Esophagus squamous epithelium (tissue), 5 donors: ENCODE data around the gene ARID1A. TPM values are rescaled to one million over a fixed set of nuclear protein-coding genes. Genes with fewer than 3 reads are reported as not detected.

Experiments
- DNase-seq: peaks from one replicate; lab custom pipeline; 2025; lab: John Stamatoyannopoulos, UW
- H3K27ac ChIP-seq, 4 donors: fragments of 200-600 bp; sonication (generic); one replicate each; pipeline ENCODE4 v1.5.1; 2016 to 2019; ENCODE audit warnings: mild to moderate bottlenecking in 1 of 4
- H3K27me3 ChIP-seq, 4 donors: fragments of 200-600 bp; sonication (generic); 1 replicate in 3 of 4; 2 replicates in 1 of 4; pipeline versions ENCODE4 v1.5.1 to v1.6.0; 2017 to 2021; ENCODE audit warnings: antibody characterized with exemption in 1 of 4
- H3K36me3 ChIP-seq, 3 donors: fragments of 200-600 bp; sonication (generic); one replicate each; pipeline ENCODE4 v1.5.1; 2016 to 2019
- H3K4me1 ChIP-seq, 3 donors: fragments of 200-600 bp; sonication (generic); one replicate each; pipeline ENCODE4 v1.5.1; 2017 to 2019
- H3K4me3 ChIP-seq, 4 donors: fragments of 200-600 bp; sonication (generic); 1 replicate in 3 of 4; 2 replicates in 1 of 4; pipeline ENCODE4 v1.5.1; 2016 to 2019; ENCODE audit warnings: mild to moderate bottlenecking in 2 of 4, moderate library complexity in 1 of 4
- H3K9me3 ChIP-seq, 3 donors: fragments of 200-600 bp; sonication (generic); one replicate each; pipeline ENCODE4 v1.5.1; 2016 to 2019
- POLR2A ChIP-seq, 4 donors: fragments of 450-650 bp; IDR thresholded peaks; one replicate each; pipeline ENCODE4 v1.6.1; 2017; ENCODE audit warnings: antibody characterized with exemption in 4 of 4, mild to moderate bottlenecking in 4 of 4, moderate library complexity in 3 of 4
- WGBS, 2 donors: methylation state at CpG; one replicate each; pipeline ENCODE4 v1.1.5; 2018; 5-methylcytosine and 5-hydroxymethylcytosine counted together
- intact Hi-C: fragments of 100-400 bp; cut with DNase I; formaldehyde crosslinking; loops from one replicate; pipeline ENCODE4 v1.15.0; 2022
- total RNA-seq, 4 donors: library from RNA; depleted of rRNA; stranded (reverse); fragments of >200 nt; gene quantifications; one replicate each; pipeline ENCODE4 v1.1.0, GENCODE V29; 2016
- TF ChIP-seq, protein P1 (sequence below), 6 experiments: fragments of 450-650 bp in 4 of 6; fragments of 200-600 bp in 2 of 6; sonication (generic) in 2 of 6; IDR thresholded peaks; one replicate each; pipeline ENCODE4 v1.5.1; 2016 to 2019; ENCODE audit warnings: antibody characterized with exemption in 6 of 6, mild to moderate bottlenecking in 4 of 6, moderate library complexity in 4 of 6
- donor health status: DM: yes; HTN: yes; CAD: no.

The ARID1A gene
- total RNA-seq, 4 donors from 2014 or later = 23.9 to 60.2 (median 43.5) TPM

DNA sequence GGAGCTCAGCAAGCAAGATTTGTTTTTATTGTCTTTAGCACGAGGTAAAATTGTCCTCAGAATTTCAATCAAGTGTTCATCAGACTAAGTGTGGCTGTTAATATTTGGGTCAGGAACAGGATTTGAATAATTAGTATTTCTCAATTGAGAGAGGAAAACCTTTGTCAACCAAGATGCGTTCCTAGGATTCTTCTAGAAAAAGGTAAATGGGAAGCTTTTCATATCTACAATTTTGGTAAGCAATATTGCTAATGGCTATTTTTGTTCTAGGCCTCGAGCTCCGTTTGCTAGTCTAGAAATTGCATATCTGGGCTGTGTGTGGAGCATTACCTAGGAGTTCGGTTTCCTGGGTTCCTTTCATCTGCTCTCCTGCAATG lies 87.8 kb downstream of the ARID1A start:
- peaks cover 24 to 60% (median 35%) of the 10 kb centered on the region in 3 donors for H3K4me1 ChIP-seq
- TF ChIP-seq, protein P1, sequence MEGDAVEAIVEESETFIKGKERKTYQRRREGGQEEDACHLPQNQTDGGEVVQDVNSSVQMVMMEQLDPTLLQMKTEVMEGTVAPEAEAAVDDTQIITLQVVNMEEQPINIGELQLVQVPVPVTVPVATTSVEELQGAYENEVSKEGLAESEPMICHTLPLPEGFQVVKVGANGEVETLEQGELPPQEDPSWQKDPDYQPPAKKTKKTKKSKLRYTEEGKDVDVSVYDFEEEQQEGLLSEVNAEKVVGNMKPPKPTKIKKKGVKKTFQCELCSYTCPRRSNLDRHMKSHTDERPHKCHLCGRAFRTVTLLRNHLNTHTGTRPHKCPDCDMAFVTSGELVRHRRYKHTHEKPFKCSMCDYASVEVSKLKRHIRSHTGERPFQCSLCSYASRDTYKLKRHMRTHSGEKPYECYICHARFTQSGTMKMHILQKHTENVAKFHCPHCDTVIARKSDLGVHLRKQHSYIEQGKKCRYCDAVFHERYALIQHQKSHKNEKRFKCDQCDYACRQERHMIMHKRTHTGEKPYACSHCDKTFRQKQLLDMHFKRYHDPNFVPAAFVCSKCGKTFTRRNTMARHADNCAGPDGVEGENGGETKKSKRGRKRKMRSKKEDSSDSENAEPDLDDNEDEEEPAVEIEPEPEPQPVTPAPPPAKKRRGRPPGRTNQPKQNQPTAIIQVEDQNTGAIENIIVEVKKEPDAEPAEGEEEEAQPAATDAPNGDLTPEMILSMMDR (IDR thresholded peaks at IDR 0.05) = no peak
- no peak for TF ChIP-seq POLR2A (IDR thresholded peaks at IDR 0.05)
- intact Hi-C loops = loop anchor here (10.0 kb wide), 1 partner anchor 279 kb away; no protein-coding TSS in a partner anchor

DNA sequence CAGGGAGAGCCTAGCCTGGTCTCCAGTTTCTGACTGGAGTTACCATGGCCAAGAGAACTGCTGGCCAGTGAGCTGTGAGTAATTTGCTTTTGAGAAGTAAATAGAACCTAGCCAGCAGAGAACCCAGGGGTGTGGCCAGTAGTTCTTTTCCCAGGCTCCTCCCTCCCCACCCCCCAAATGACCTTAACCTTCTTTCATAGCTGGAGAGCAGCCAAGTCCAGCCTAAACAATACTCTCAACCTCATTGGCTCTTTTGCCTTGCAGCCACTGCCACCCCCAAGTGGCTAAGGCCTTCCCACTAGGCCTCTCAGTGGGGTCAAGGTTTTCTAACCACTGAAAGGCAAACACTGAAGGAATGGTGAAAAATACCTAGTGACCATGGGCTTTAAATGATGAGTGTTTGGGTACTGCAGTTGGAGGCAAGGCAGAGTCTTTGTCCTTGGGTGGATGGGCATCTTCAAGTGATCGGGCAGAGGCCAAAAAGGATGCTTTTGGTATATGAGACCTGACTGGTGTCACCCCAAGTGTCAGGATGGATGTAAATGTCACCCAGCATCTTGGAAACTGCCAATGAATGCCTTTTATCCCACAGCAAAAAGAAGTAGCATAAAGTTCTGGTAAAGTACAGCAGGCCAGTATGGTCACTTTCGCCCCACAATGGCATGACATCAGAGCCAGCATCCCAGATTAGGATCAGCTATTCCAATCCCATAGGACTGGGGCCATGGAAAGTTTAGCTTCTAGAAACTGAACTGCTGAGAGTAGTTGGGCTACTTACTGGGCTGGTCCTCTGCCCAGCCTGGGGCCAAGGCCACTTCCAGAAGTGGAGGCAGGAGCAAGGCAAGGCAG lies 88.4 kb downstream of the ARID1A start:
- peaks cover 14 to 35% (median 19%) of the 10 kb centered on the region in 3 donors for H3K36me3 ChIP-seq

More for the DNA sequence above, 87.8 kb downstream of the ARID1A start:
- peak overlapping the region; percentile 14 to 99 (median 64) for H3K27ac ChIP-seq
- H3K27me3 ChIP-seq = no peaks in the 10 kb centered on the region
- WGBS, 2 donors = 75 to 83% methylated on average over 5 of the region's 5 CpGs
- DNase-seq = no peak
- H3K36me3 ChIP-seq = peaks cover 15 to 41% (median 20%) of the 10 kb centered on the region in 3 donors
- H3K9me3 ChIP-seq = no peaks in the 10 kb centered on the region
- no peak overlapping the region for H3K4me3 ChIP-seq

DNA sequence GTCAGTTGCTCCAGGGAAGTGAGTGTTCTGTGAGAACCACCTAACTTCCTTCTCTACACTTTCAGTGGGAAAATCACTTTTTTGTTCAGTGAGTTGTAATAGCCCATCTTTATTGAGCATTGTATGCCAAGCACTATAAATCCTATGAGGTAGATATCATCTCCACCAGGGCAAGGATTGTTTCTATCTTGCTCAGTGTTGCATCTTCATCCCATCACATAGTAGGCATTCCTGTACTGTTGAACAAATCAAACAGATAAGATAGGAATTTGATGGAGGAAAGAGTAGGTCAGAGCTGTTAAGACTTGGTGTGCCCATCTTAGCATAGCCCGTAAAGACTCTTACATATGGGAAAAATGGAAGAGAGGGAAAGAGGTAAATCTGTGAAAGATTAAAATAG lies 89.1 kb downstream of the ARID1A start:
- no peak for TF ChIP-seq POLR2A (IDR thresholded peaks at IDR 0.05)
- TF ChIP-seq, protein P1 (IDR thresholded peaks at IDR 0.05) = no peak
- WGBS, 2 donors = 94 to 100% methylated on average over 1 of the region's 1 CpG
- Histone ChIP-seq H3K9me3 (no peaks in the 10 kb centered on the region), H3K4me3 (no peak overlapping the region), H3K4me1 (peaks cover 28 to 72% (median 38%) of the 10 kb centered on the region in 3 donors), H3K36me3 (peaks cover 8 to 29% (median 13%) of the 10 kb centered on the region in 3 donors), H3K27ac (peak overlapping the region; percentile 6 to 99 (median 90)), H3K27me3 (no peaks in the 10 kb centered on the region)
- intact Hi-C loops = loop anchor here (5.0 to 10.0 kb wide), 2 partner anchors 93 to 280 kb away; no protein-coding TSS in a partner anchor
- no peak for DNase-seq

More for the DNA sequence above, 88.4 kb downstream of the ARID1A start:
- Histone ChIP-seq H3K4me3 (no peak overlapping the region), H3K9me3 (no peaks in the 10 kb centered on the region), H3K4me1 (peaks cover 28 to 65% (median 35%) of the 10 kb centered on the region in 3 donors), H3K27me3 (no peaks in the 10 kb centered on the region), H3K27ac (peak overlapping the region; percentile 31 to 99 (median 90))
- TF ChIP-seq POLR2A (IDR thresholded peaks at IDR 0.05) = no peak
- TF ChIP-seq, protein P1 (IDR thresholded peaks at IDR 0.05) = no peak
- 100% methylated on average over 1 to 2 of the region's 2 CpGs for WGBS, 2 donors
- DNase-seq = no peak
- intact Hi-C loops = loop anchor here (10.0 kb wide), 1 partner anchor 279 kb away; no protein-coding TSS in a partner anchor

DNA sequence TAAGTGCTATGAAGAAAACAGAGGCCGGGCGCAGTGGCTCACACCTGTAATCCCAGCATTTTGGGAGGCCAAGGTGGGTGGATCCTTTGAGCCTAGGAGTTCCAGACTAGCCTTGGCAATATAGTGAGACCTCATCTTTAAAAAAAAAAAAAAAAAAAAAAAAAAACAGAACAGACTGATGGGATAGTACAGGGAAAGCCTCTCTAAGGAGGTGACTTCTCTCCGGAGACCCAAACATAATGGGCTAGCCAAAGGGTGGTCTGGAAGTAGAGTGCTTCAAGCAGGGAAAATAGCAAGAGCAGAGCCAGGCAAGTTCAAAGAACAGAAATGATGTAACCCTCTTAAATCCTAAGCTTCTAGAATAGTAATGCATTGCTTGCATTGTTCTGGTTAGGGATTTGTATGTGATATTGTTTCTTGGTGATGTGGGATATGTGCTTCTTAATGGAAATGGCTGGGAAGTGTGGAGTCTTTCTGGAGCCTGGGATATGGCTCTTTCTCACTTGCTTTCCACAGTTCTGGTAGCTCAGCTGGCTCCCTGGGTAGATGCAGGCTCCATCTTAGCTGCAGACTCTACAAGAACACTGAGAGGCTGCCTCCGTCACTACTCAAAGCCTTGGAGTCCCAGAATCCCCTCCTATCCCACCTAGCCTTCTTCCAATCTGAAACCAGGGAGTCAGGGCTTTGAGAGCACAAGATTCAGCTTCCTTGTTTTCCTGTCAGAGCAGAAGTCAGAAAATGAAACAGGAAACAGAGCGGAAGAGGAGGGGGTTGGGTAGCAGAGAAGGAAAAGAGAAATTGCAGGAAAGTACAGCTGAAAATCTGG lies 90.0 kb downstream of the ARID1A start:
- H3K27me3 ChIP-seq = no peaks in the 10 kb centered on the region
- TF ChIP-seq, protein P1 (IDR thresholded peaks at IDR 0.05) = no peak
- no peak for TF ChIP-seq POLR2A (IDR thresholded peaks at IDR 0.05)
- no peak for DNase-seq
- intact Hi-C loops = loop anchor here (5.0 to 10.0 kb wide), 2 partner anchors 94 to 281 kb away; no protein-coding TSS in a partner anchor
- H3K27ac ChIP-seq = peak overlapping the region; percentile 98 to 100 (median 98)
- peaks cover 28 to 73% (median 38%) of the 10 kb centered on the region in 3 donors for H3K4me1 ChIP-seq
- H3K4me3 ChIP-seq = peak overlapping the region in 2 of 4 donors; percentile 80 to 92
- H3K9me3 ChIP-seq = no peaks in the 10 kb centered on the region
- H3K36me3 ChIP-seq = peaks cover 0 to 24% (median 4%) of the 10 kb centered on the region in 3 donors
- 75 to 77% methylated on average over 5 of the region's 5 CpGs for WGBS, 2 donors
